HepG2 (cell line): ENCODE measurements around the gene SFXN5. TPM values are rescaled to one million over a fixed set of nuclear protein-coding genes. Genes with fewer than 3 reads are reported as not detected.

ENCODE experiments used
- AKAP8 ChIP-seq: sonication (generic); formaldehyde crosslinking; IDR thresholded peaks from 2 replicates; pipeline ENCODE4 v1.5.1; 2020; ENCODE audit warnings: mild to moderate bottlenecking, missing genetic modification reagents
- EEA1 ChIP-seq: sonication (generic); formaldehyde crosslinking; IDR thresholded peaks from 2 replicates; pipeline ENCODE4 v1.5.1; 2020; ENCODE audit warnings: mild to moderate bottlenecking, missing genetic modification reagents, borderline replicate concordance
- FOSL2 ChIP-seq: sonication (generic); formaldehyde crosslinking; IDR thresholded peaks from 2 replicates; pipeline ENCODE4 v1.4.0; 2020; ENCODE audit warnings: missing genetic modification reagents
- HMGA1 ChIP-seq: sonication (generic); formaldehyde crosslinking; conservative IDR thresholded peaks from 2 replicates; pipeline ENCODE4 v1.4.0; 2020; ENCODE audit warnings: missing genetic modification reagents
- MNT ChIP-seq: fragments of 450-650 bp; IDR thresholded peaks from 2 replicates; pipeline ENCODE4 v1.6.1; 2016
- NFE2 ChIP-seq: sonication (generic); formaldehyde crosslinking; IDR thresholded peaks from 2 replicates; pipeline ENCODE4 v1.4.0; 2020; ENCODE audit warnings: missing genetic modification reagents
- RARA ChIP-seq: IDR thresholded peaks from 2 replicates; pipeline ENCODE4 v1.6.1; 2016; ENCODE audit warnings: missing genetic modification reagents, missing compliant biosample characterization
- TOE1 ChIP-seq: sonication (generic); formaldehyde crosslinking; IDR thresholded peaks from 2 replicates; pipeline ENCODE4 v1.4.0; 2020; ENCODE audit warnings: mild to moderate bottlenecking, missing genetic modification reagents
- ZKSCAN8 ChIP-seq: IDR thresholded peaks from 2 replicates; pipeline ENCODE4 v1.6.1; 2016; ENCODE audit warnings: borderline replicate concordance, missing genetic modification reagents, missing compliant biosample characterization
- ZNF879 ChIP-seq: sonication (generic); formaldehyde crosslinking; IDR thresholded peaks from 2 replicates; pipeline ENCODE4 v1.8.1; 2023; ENCODE audit warnings: missing genetic modification reagents
- ZSCAN9 ChIP-seq: IDR thresholded peaks from 2 replicates; pipeline ENCODE4 v1.6.1; 2016; ENCODE audit warnings: borderline replicate concordance
- polyA plus RNA-seq, 8 experiments: library from polyadenylated mRNA; depleted of rRNA in 3 of 8; stranded (reverse) in 7 of 8; unstranded in 1 of 8; fragments of >200 nt; fragmentation: Illumina TruSeq in 4 of 8; extraction: Trizol in 4 of 8; gene quantifications; 2 replicates each; pipeline versions ENCODE4 v1.2.1 to v1.2.3, GENCODE V29; 2011 to 2016; ENCODE audit warnings: low read depth in 4 of 8, missing spikeins in 1 of 8, mixed read lengths in 1 of 8; ENCODE audit not compliant: insufficient read depth in 1 of 8
- total RNA-seq, 5 experiments: library from RNA; depleted of rRNA; stranded (reverse); fragments of >200 nt; fragmentation: Illumina TruSeq; extraction: Trizol; gene quantifications; 2 replicates each; pipeline ENCODE4 v1.2.3, GENCODE V29; 2016; ENCODE audit warnings: low read depth in 1 of 5
- TF ChIP-seq, protein P1 (sequence below): sonication (generic); formaldehyde crosslinking; IDR thresholded peaks from 2 replicates; pipeline ENCODE4 v1.5.0; 2020; ENCODE audit warnings: missing genetic modification reagents
- TF ChIP-seq, protein P2 (sequence below): sonication (generic); formaldehyde crosslinking; IDR thresholded peaks from 2 replicates; pipeline ENCODE4 v1.8.0; 2022; ENCODE audit warnings: missing genetic modification reagents, mild to moderate bottlenecking, borderline replicate concordance
- TF ChIP-seq, protein P3 (sequence below), 2 experiments: fragments of 450-650 bp in 1 of 2; sonication (generic) in 1 of 2; formaldehyde crosslinking in 1 of 2; IDR thresholded peaks; 2 replicates each; pipeline versions ENCODE4 v1.6.1 to v1.8.0; 2016 to 2022; ENCODE audit warnings: antibody characterized with exemption in 1 of 2, mild to moderate bottlenecking in 1 of 2, missing genetic modification reagents in 1 of 2
- TF ChIP-seq, protein P4 (sequence below): IDR thresholded peaks from 2 replicates; pipeline ENCODE4 v1.6.1; 2016; ENCODE audit warnings: missing genetic modification reagents, missing compliant biosample characterization

The SFXN5 gene
- total and polyA plus RNA-seq, 2 of the 13 experiments (the other 11 are each of a cell fraction or from before 2014, with no cell fraction given) = 34.9 to 37.4 TPM

DNA sequence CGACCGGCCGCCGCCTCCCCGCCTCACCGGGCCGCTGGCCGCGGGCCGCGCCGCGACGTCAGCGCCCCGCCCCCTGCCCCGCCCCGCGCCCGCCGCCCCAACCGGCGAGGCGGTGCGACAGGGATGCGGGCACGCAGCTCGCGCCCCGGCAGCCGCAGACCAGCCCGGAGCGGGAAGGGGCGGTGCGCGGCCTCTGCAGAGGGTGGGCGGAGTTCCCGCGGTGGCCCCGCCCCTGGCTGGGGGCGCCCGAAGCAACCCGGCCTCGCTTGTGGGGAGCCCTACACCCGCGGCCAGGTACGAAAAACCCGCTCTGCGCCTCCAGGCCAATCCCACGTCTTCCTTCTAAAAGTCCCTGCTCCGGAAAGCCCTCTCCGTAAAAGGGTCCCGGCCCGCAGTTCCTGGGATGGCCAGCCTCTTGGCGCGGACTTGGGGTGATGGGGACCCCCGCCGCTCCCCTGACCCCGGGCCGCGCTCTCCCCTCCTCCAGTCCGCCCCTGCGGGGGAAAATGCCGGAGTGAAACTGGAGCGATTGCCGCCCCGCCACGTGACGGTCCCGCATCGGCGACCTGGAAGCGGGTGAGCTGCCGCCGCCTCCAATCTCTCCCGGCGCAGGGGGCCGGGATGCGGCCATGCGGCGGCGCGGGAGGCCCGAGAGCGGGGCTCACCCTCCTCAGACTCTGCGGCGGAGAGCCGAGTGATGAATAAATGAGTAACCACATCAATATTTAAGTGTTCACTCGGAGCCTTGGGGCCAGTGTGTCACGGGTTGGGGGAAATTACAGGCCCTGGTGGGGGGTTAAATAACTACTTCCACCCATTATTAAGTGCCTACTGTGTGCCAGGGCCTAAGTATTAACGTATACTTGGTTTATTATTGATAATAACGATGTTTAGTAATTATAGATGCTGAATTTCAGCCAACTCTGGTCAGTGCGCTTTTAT, 41.7 kb upstream of the SFXN5 start, which contains the start of gene RAB11FIP5 (continued):
- TF ChIP-seq ZSCAN9 (CRISPR knock-in tag) (0 out of 2 replicates have a peak, but pooled peaks have one; percentile 28), ZKSCAN8 (CRISPR knock-in tag) (peak; percentile 82; the same call in 1 of the 2 replicates), NFE2 (no peak), HMGA1 (no peak), EEA1 (CRISPR knock-in tag) (no peak; the same call in 1 of the 2 replicates), RARA (CRISPR knock-in tag) (no peak; the same call in 1 of the 2 replicates), ZNF879 (CRISPR knock-in tag) (no peak), TOE1 (CRISPR knock-in tag) (no peak), FOSL2 (CRISPR knock-in tag) (peak; percentile 47; the same call in 1 of the 2 replicates), AKAP8 (no peak), MNT (no peak)
- TF ChIP-seq, protein P1, sequence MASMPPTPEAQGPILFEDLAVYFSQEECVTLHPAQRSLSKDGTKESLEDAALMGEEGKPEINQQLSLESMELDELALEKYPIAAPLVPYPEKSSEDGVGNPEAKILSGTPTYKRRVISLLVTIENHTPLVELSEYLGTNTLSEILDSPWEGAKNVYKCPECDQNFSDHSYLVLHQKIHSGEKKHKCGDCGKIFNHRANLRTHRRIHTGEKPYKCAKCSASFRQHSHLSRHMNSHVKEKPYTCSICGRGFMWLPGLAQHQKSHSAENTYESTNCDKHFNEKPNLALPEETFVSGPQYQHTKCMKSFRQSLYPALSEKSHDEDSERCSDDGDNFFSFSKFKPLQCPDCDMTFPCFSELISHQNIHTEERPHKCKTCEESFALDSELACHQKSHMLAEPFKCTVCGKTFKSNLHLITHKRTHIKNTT = no peak
- TF ChIP-seq, protein P2, sequence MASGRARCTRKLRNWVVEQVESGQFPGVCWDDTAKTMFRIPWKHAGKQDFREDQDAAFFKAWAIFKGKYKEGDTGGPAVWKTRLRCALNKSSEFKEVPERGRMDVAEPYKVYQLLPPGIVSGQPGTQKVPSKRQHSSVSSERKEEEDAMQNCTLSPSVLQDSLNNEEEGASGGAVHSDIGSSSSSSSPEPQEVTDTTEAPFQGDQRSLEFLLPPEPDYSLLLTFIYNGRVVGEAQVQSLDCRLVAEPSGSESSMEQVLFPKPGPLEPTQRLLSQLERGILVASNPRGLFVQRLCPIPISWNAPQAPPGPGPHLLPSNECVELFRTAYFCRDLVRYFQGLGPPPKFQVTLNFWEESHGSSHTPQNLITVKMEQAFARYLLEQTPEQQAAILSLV (CRISPR knock-in tag) = peak; percentile 74; the same call in 1 of the 2 replicates
- TF ChIP-seq, protein P3, sequence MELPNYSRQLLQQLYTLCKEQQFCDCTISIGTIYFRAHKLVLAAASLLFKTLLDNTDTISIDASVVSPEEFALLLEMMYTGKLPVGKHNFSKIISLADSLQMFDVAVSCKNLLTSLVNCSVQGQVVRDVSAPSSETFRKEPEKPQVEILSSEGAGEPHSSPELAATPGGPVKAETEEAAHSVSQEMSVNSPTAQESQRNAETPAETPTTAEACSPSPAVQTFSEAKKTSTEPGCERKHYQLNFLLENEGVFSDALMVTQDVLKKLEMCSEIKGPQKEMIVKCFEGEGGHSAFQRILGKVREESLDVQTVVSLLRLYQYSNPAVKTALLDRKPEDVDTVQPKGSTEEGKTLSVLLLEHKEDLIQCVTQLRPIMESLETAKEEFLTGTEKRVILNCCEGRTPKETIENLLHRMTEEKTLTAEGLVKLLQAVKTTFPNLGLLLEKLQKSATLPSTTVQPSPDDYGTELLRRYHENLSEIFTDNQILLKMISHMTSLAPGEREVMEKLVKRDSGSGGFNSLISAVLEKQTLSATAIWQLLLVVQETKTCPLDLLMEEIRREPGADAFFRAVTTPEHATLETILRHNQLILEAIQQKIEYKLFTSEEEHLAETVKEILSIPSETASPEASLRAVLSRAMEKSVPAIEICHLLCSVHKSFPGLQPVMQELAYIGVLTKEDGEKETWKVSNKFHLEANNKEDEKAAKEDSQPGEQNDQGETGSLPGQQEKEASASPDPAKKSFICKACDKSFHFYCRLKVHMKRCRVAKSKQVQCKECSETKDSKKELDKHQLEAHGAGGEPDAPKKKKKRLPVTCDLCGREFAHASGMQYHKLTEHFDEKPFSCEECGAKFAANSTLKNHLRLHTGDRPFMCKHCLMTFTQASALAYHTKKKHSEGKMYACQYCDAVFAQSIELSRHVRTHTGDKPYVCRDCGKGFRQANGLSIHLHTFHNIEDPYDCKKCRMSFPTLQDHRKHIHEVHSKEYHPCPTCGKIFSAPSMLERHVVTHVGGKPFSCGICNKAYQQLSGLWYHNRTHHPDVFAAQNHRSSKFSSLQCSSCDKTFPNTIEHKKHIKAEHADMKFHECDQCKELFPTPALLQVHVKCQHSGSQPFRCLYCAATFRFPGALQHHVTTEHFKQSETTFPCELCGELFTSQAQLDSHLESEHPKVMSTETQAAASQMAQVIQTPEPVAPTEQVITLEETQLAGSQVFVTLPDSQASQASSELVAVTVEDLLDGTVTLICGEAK (IDR thresholded peaks at IDR 0.05) = no peak
- TF ChIP-seq, protein P3 (CRISPR knock-in tag; IDR thresholded peaks at IDR 0.05) = peak; percentile 70
- TF ChIP-seq, protein P4, sequence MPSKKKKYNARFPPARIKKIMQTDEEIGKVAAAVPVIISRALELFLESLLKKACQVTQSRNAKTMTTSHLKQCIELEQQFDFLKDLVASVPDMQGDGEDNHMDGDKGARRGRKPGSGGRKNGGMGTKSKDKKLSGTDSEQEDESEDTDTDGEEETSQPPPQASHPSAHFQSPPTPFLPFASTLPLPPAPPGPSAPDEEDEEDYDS (CRISPR knock-in tag) = 0 out of 2 replicates have a peak, but pooled peaks have one; percentile 23
